Measurements from ENCODE around the gene GNG11.

Gene GNG11

GRCh38 chr7:93902777-93903423 lies 18.6 kb upstream of the GNG11 start:
- no peak for TF ChIP-seq REST (IDR thresholded peaks at IDR 0.05; ENCODE audit: insufficient read depth in 1 of 2, low read depth in 2 of 2, low read length in 2 of 2)
- TF ChIP-seq SIN3A (IDR thresholded peaks at IDR 0.05; ENCODE audit: borderline replicate concordance, insufficient read depth, low read length): no peak
- TF ChIP-seq TAF1 (IDR thresholded peaks at IDR 0.05; ENCODE audit: borderline replicate concordance, insufficient read depth, low read length): no peak
- no peak for TF ChIP-seq FOXP2 (optimal IDR thresholded peaks at IDR 0.05; ENCODE audit: borderline replicate concordance, extremely low read depth, extremely low read length, insufficient read depth)
- TF ChIP-seq POLR2AphosphoS5 (IDR thresholded peaks at IDR 0.05; ENCODE audit: low read depth, low read length): no peak

- TF ChIP-seq POLR2AphosphoS5 (IDR thresholded peaks at IDR 0.05; ENCODE audit: low read depth, low read length) (no peak), TAF1 (IDR thresholded peaks at IDR 0.05; ENCODE audit: borderline replicate concordance, insufficient read depth, low read length) (no peak), SIN3A (IDR thresholded peaks at IDR 0.05; ENCODE audit: borderline replicate concordance, insufficient read depth, low read length) (no peak), REST (IDR thresholded peaks at IDR 0.05; ENCODE audit: insufficient read depth in 1 of 2, low read depth in 2 of 2, low read length in 2 of 2) (no peak), FOXP2 (optimal IDR thresholded peaks at IDR 0.05; ENCODE audit: borderline replicate concordance, extremely low read depth, extremely low read length, insufficient read depth) (no peak)
Observed at GRCh38 chr7:93906267-93906666, 15.3 kb upstream of the GNG11 start, which contains the start of gene GNGT1. Gene GNGT1 (plus strand): TSS chr7:93906567. CDS start chr7:93906747, 180 bp downstream.

GRCh38 chr7:93910076-93910994 lies 11.2 kb upstream of the GNG11 start:
- no peak for TF ChIP-seq FOXP2 (optimal IDR thresholded peaks at IDR 0.05; ENCODE audit: borderline replicate concordance, extremely low read depth, extremely low read length, insufficient read depth)
- no peak for TF ChIP-seq SIN3A (IDR thresholded peaks at IDR 0.05; ENCODE audit: borderline replicate concordance, insufficient read depth, low read length)
- TF ChIP-seq POLR2AphosphoS5 (IDR thresholded peaks at IDR 0.05; ENCODE audit: low read depth, low read length): no peak
- no peak for TF ChIP-seq TAF1 (IDR thresholded peaks at IDR 0.05; ENCODE audit: borderline replicate concordance, insufficient read depth, low read length)
- no peak for TF ChIP-seq REST (IDR thresholded peaks at IDR 0.05; ENCODE audit: insufficient read depth in 1 of 2, low read depth in 2 of 2, low read length in 2 of 2)

DNA sequence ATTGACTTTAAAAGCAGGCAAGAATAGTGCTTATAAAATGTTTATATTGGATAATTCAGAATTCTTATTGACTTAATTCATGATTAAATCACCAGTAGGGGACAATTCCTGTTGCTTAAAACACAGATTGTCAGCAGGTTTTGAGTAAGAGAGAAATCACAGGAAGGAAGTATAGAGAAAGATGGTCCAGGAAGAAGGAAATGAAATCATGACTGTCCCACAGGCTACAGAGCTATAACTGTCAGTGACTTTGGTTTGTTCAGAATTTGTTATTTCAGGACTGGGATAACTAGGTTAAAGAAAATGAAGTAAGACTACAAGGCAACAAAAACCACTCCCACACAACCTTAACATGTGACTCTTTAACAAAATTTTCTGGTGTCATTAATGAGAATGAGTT lies 8.3 kb upstream of the GNG11 start:
- no peak for TF ChIP-seq REST (IDR thresholded peaks at IDR 0.05; ENCODE audit: insufficient read depth in 1 of 2, low read depth in 2 of 2, low read length in 2 of 2)
- no peak for TF ChIP-seq TAF1 (IDR thresholded peaks at IDR 0.05; ENCODE audit: borderline replicate concordance, insufficient read depth, low read length)
- TF ChIP-seq POLR2AphosphoS5 (IDR thresholded peaks at IDR 0.05; ENCODE audit: low read depth, low read length): no peak
- peak; percentile 48; the same call in 1 of the 2 replicates for TF ChIP-seq SIN3A (IDR thresholded peaks at IDR 0.05; ENCODE audit: borderline replicate concordance, insufficient read depth, low read length)
- TF ChIP-seq FOXP2 (optimal IDR thresholded peaks at IDR 0.05; ENCODE audit: borderline replicate concordance, extremely low read depth, extremely low read length, insufficient read depth): no peak
